Measurements from ENCODE around the gene CLCN5. TPM values are rescaled to one million over a fixed set of nuclear protein-coding genes. Genes with fewer than 3 reads are reported as not detected.

CLCN5 gene
- polyA plus RNA-seq (2012; ENCODE audit: insufficient read length, low read depth): 7.4 TPM

- TF ChIP-seq, protein P1, sequence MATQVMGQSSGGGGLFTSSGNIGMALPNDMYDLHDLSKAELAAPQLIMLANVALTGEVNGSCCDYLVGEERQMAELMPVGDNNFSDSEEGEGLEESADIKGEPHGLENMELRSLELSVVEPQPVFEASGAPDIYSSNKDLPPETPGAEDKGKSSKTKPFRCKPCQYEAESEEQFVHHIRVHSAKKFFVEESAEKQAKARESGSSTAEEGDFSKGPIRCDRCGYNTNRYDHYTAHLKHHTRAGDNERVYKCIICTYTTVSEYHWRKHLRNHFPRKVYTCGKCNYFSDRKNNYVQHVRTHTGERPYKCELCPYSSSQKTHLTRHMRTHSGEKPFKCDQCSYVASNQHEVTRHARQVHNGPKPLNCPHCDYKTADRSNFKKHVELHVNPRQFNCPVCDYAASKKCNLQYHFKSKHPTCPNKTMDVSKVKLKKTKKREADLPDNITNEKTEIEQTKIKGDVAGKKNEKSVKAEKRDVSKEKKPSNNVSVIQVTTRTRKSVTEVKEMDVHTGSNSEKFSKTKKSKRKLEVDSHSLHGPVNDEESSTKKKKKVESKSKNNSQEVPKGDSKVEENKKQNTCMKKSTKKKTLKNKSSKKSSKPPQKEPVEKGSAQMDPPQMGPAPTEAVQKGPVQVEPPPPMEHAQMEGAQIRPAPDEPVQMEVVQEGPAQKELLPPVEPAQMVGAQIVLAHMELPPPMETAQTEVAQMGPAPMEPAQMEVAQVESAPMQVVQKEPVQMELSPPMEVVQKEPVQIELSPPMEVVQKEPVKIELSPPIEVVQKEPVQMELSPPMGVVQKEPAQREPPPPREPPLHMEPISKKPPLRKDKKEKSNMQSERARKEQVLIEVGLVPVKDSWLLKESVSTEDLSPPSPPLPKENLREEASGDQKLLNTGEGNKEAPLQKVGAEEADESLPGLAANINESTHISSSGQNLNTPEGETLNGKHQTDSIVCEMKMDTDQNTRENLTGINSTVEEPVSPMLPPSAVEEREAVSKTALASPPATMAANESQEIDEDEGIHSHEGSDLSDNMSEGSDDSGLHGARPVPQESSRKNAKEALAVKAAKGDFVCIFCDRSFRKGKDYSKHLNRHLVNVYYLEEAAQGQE (IDR thresholded peaks at IDR 0.05; ENCODE audit: insufficient read depth in 1 of 2, low read depth in 2 of 2, low read length in 2 of 2): no peak
- peak; percentile 60; the same call in 1 of the 2 replicates for TF ChIP-seq POLR2AphosphoS5 (IDR thresholded peaks at IDR 0.05; ENCODE audit: low read depth, low read length)
- TF ChIP-seq TAF1 (IDR thresholded peaks at IDR 0.05; ENCODE audit: borderline replicate concordance, insufficient read depth, low read length): no peak
- no peak for TF ChIP-seq FOXP2 (optimal IDR thresholded peaks at IDR 0.05; ENCODE audit: borderline replicate concordance, extremely low read depth, extremely low read length, insufficient read depth)
- TF ChIP-seq SIN3A (IDR thresholded peaks at IDR 0.05; ENCODE audit: borderline replicate concordance, insufficient read depth, low read length): no peak
Observed at GRCh38 chrX:49922291-49923241, at the start of gene CLCN5. CLCN5 (plus strand) TSS chrX:49922596; CDS start chrX:49925299, 2,703 bp downstream.

GRCh38 chrX:49876750-49877149 is 45.6 kb upstream of the CLCN5 start:
- TF ChIP-seq POLR2AphosphoS5 (IDR thresholded peaks at IDR 0.05; ENCODE audit: low read depth, low read length): no peak

GRCh38 chrX:49877397-49878101 is 44.8 kb upstream of the CLCN5 start:
- TF ChIP-seq FOXP2 (optimal IDR thresholded peaks at IDR 0.05; ENCODE audit: borderline replicate concordance, extremely low read depth, extremely low read length, insufficient read depth): no peak
- TF ChIP-seq SIN3A (IDR thresholded peaks at IDR 0.05; ENCODE audit: borderline replicate concordance, insufficient read depth, low read length): no peak

DNA sequence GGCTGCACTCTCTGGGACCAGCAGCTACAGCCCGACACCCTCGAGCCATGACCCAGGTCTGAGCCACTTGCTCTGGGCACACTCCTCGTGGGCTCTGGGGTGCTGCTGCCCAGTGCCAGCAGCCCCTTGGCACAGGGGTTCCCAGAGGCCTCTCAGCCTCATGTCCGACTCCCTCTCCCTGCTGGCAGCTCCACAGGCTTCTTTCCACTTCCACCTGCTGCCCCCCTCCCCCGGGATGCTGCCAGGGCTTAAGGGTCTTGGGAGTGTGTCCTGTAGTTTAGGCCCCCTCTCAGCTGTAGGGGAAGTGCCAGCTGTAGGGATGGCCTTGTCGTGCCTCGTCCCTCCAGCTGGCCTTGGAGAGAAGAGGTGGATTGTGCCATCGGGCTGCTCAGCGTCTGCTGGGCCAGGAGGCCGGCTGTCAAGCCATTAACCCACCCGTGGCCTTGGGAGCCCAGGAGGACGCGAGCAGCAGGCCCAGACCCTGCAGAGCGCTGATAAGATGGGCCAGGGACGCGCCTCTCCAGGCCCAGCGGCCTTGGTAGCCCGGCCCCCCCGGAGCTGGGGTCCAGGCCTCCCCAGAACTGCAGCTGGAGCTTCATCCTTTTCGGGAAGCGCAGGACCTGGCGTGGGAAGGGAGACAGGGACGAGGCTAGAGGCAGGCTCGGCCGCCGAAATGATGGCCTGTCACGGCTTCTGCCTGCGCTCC is 44.1 kb upstream of the CLCN5 start:
- TF ChIP-seq, protein P1 (IDR thresholded peaks at IDR 0.05; ENCODE audit: insufficient read depth in 1 of 2, low read depth in 2 of 2, low read length in 2 of 2): no peak
- no peak for TF ChIP-seq POLR2AphosphoS5 (IDR thresholded peaks at IDR 0.05; ENCODE audit: low read depth, low read length)
- TF ChIP-seq SIN3A (IDR thresholded peaks at IDR 0.05; ENCODE audit: borderline replicate concordance, insufficient read depth, low read length): no peak
- TF ChIP-seq TAF1 (IDR thresholded peaks at IDR 0.05; ENCODE audit: borderline replicate concordance, insufficient read depth, low read length): no peak
- no peak for TF ChIP-seq FOXP2 (optimal IDR thresholded peaks at IDR 0.05; ENCODE audit: borderline replicate concordance, extremely low read depth, extremely low read length, insufficient read depth)

GRCh38 chrX:49878834-49879655 is 43.4 kb upstream of the CLCN5 start, which contains the start of gene USP27X:
USP27X (plus strand) TSS chrX:49879484; CDS start chrX:49880308, 824 bp downstream.
- TF ChIP-seq, protein P1 (IDR thresholded peaks at IDR 0.05; ENCODE audit: insufficient read depth in 1 of 2, low read depth in 2 of 2, low read length in 2 of 2): no peak
- TF ChIP-seq POLR2AphosphoS5 (IDR thresholded peaks at IDR 0.05; ENCODE audit: low read depth, low read length) (0 out of 2 replicates have a peak, but pooled peaks have one; percentile 13), SIN3A (IDR thresholded peaks at IDR 0.05; ENCODE audit: borderline replicate concordance, insufficient read depth, low read length) (peak; percentile 14; the same call in 1 of the 2 replicates), FOXP2 (optimal IDR thresholded peaks at IDR 0.05; ENCODE audit: borderline replicate concordance, extremely low read depth, extremely low read length, insufficient read depth) (no peak), TAF1 (IDR thresholded peaks at IDR 0.05; ENCODE audit: borderline replicate concordance, insufficient read depth, low read length) (no peak)
